ENCODE data around the gene PIH1D1.

GRCh38 chr19:49433240-49433901, 18.2 kb downstream of the PIH1D1 start:
- TF ChIP-seq CTCF (IDR thresholded peaks at IDR 0.05) (no peak), POLR2A (IDR thresholded peaks at IDR 0.05) (no peak), POLR2AphosphoS5 (IDR thresholded peaks at IDR 0.05) (no peak)

Measured in sigmoid colon (tissue), 4 donors.